ENCODE results near the gene TLR5.

The TLR5 gene

GRCh38 chr1:223059526-223059925, 83.5 kb downstream of the TLR5 start:
- Histone ChIP-seq H3K9me3 (ENCODE audit: control insufficient read depth, low read length) (no peaks in the 10 kb centered on the region), H3K9ac (ENCODE audit: low read length) (no peak overlapping the region), H3K27me3 (replicated peaks; ENCODE audit: control insufficient read depth, insufficient read depth, low read length) (peaks cover 1% of the 10 kb centered on the region), H3K4me1 (ENCODE audit: control insufficient read depth, insufficient read depth, low read length) (no peaks in the 10 kb centered on the region), H3K4me3 (ENCODE audit: low read length) (no peak overlapping the region), H3K36me3 (ENCODE audit: control insufficient read depth, insufficient read depth, low read length, severe bottlenecking) (no peaks in the 10 kb centered on the region)
- no peak for DNase-seq (ENCODE audit: low read depth)

All from adipocyte (in vitro differentiated cells).